ENCODE data around the gene PTPRM.

The PTPRM gene

GRCh38 chr18:8339952-8340351 lies 772.8 kb downstream of the PTPRM start:
- no peak overlapping the region for H3K4me3 ChIP-seq (ENCODE audit: low read depth, low read length)
- no peak for DNase-seq (ENCODE audit: low read depth)
- TF ChIP-seq POLR2A (IDR thresholded peaks at IDR 0.05; ENCODE audit: extremely low read depth, insufficient read length) (no peak), MAX (IDR thresholded peaks at IDR 0.05; ENCODE audit: low read depth, low read length) (no peak), MYC (IDR thresholded peaks at IDR 0.05; ENCODE audit: low read depth, low read length) (no peak), CTCF (IDR thresholded peaks at IDR 0.05; ENCODE audit: low read depth, low read length) (no peak)

- H3K4me3 ChIP-seq (ENCODE audit: low read depth, low read length) = no peak overlapping the region
- no peak for DNase-seq (ENCODE audit: low read depth)
- TF ChIP-seq CTCF (IDR thresholded peaks at IDR 0.05; ENCODE audit: low read depth, low read length) (no peak), MYC (IDR thresholded peaks at IDR 0.05; ENCODE audit: low read depth, low read length) (no peak), MAX (IDR thresholded peaks at IDR 0.05; ENCODE audit: low read depth, low read length) (no peak), POLR2A (IDR thresholded peaks at IDR 0.05; ENCODE audit: extremely low read depth, insufficient read length) (no peak)
Measured at GRCh38 chr18:8341481-8342230, 774.5 kb downstream of the PTPRM start.

- no peak for TF ChIP-seq CTCF (IDR thresholded peaks at IDR 0.05; ENCODE audit: low read depth, low read length)
- H3K4me3 ChIP-seq (ENCODE audit: low read depth, low read length) = no peak overlapping the region
- no peak for DNase-seq (ENCODE audit: low read depth)
Measured at GRCh38 chr18:8348051-8348720, 781.1 kb downstream of the PTPRM start.

GRCh38 chr18:8349608-8350323 lies 782.6 kb downstream of the PTPRM start:
- no peak for DNase-seq (ENCODE audit: low read depth)

GRCh38 chr18:8350628-8351027 lies 783.5 kb downstream of the PTPRM start:
- no peak for DNase-seq (ENCODE audit: low read depth)
- TF ChIP-seq CTCF (IDR thresholded peaks at IDR 0.05; ENCODE audit: low read depth, low read length) (no peak), MYC (IDR thresholded peaks at IDR 0.05; ENCODE audit: low read depth, low read length) (no peak), POLR2A (IDR thresholded peaks at IDR 0.05; ENCODE audit: extremely low read depth, insufficient read length) (no peak), MAX (IDR thresholded peaks at IDR 0.05; ENCODE audit: low read depth, low read length) (no peak)
- H3K4me3 ChIP-seq (ENCODE audit: low read depth, low read length) = no peak overlapping the region

More at GRCh38 chr18:8349608-8350323, 782.6 kb downstream of the PTPRM start:
- no peak overlapping the region for H3K4me3 ChIP-seq (ENCODE audit: low read depth, low read length)
- TF ChIP-seq CTCF (IDR thresholded peaks at IDR 0.05; ENCODE audit: low read depth, low read length) = no peak
- no peak for TF ChIP-seq MYC (IDR thresholded peaks at IDR 0.05; ENCODE audit: low read depth, low read length)
- TF ChIP-seq MAX (IDR thresholded peaks at IDR 0.05; ENCODE audit: low read depth, low read length) = no peak
- no peak for TF ChIP-seq POLR2A (IDR thresholded peaks at IDR 0.05; ENCODE audit: extremely low read depth, insufficient read length)
